HG03378 (cell line): ENCODE results near the gene GPBAR1.

Source experiments
- ATAC-seq: cut with Tn5 transposase; IDR thresholded peaks from one replicate; pipeline ENCODE4 v1.9.1; 2021; ENCODE audit warnings: mild to moderate bottlenecking, moderate library complexity; ENCODE audit not compliant: unreplicated experiment

The GPBAR1 gene, protein sequence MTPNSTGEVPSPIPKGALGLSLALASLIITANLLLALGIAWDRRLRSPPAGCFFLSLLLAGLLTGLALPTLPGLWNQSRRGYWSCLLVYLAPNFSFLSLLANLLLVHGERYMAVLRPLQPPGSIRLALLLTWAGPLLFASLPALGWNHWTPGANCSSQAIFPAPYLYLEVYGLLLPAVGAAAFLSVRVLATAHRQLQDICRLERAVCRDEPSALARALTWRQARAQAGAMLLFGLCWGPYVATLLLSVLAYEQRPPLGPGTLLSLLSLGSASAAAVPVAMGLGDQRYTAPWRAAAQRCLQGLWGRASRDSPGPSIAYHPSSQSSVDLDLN

DNA sequence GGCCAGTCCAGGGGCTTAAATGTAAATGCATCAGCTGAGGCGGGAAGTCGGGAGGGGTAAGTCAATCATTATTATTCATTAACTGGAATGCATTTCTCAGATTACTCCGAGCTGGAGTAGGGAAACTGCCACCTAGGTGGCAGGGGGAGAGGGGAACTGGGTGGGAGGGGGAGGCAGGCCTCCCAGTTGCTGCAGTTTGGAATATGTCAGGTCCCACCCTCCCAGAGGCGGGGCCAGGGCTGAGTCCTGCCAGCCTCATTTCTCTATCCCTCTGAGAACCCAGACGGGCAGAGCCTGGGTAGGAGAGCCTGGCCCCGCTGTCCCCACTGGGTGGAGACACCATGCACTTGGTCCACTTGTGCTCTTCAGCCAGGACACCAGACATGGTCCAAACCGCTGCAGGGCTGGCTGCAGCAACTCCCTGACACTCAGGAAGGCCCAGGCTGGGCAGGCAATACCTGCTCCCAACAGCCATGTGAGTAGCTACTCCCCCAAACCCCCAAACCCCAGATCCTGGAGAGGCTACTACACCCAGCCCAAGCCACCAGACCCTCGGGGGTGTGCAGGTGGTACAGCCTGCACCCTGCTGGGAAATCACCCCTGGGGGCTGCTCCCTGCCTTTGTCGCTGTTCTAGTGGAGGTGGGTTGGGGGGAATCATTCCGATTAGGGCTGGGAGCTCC, at the start of gene GPBAR1:
Gene GPBAR1, plus strand, starts transcription at position 274 of the 681 bp plus-strand sequence. CDS start 1,710 bp downstream, outside the sequence.
- no peak for ATAC-seq

DNA sequence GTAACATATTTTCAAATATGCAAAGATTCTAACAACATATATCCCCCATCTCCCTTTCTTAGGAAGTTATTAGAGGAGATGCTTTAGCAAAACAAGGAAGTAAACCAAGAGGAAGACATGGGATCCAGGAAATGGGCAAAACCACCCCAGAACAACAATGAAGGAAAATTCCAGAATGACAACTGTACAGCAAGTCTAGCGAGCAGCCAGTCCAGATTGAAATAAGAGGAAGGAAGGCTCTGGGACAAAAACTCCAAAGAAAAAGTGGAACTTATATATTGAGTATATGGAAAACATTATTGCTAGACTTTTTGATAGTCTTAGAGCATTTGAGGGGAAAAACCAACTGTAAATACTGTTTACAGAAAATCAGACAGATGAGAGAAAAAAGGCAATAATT, 46.7 kb upstream of the GPBAR1 start:
- ATAC-seq, result no peak

DNA sequence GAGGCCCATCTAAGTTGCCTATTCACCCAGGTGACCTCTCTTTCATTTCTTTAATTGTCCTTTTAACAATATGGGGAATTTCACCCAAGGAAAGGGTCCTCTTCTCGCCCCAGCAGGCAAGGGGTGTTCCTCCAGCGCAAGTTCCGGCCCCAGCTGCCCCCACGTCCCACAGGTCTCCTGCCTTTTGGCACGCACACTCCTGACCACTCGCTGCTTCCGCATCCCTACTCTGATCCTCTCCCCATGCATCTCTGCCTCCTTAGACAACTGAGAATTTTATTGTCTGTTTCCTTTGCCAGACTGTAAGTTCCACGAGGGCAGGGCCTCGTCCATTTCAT, 44.5 kb upstream of the GPBAR1 start:
- ATAC-seq, result no peak

DNA sequence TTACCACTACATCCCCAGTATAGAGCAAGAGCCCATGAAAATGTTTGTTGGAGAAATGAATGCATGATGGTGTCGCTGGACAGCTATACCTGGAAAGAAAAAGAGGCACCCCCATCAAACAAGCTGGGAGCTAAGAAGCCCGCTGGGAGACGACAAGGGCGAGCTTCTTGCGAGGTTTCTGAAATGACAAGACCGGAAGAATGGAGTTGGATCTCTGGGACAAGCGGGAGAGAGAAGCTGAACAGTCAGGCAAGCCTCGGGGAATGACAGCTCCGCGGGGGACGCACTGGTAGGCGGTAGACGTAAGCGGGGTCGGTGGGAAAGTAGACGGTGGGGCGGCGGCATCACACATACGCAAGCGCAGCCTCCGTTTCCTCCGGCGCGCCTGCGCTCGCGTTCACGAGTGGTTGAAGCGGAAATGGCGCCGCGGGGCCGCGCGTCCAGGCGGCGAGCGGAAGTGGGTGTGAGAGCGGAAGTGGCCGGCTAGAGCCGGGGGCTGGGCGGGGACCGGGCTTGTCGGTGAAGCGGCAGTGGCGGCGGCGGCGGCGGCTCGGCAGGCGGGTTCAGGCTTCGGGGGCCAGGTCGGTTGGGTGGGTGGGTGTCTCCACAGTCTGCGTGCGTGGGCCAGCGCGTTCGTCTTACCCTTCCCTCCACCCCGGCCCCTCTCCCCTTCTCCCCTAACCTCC, 44.0 kb upstream of the GPBAR1 start, which contains the start of gene ARPC2:
Gene ARPC2, plus strand, starts transcription at position 516 of the 686 bp plus-strand sequence. CDS start 282 bp downstream, outside the sequence.
- peak; percentile 59 for ATAC-seq

DNA sequence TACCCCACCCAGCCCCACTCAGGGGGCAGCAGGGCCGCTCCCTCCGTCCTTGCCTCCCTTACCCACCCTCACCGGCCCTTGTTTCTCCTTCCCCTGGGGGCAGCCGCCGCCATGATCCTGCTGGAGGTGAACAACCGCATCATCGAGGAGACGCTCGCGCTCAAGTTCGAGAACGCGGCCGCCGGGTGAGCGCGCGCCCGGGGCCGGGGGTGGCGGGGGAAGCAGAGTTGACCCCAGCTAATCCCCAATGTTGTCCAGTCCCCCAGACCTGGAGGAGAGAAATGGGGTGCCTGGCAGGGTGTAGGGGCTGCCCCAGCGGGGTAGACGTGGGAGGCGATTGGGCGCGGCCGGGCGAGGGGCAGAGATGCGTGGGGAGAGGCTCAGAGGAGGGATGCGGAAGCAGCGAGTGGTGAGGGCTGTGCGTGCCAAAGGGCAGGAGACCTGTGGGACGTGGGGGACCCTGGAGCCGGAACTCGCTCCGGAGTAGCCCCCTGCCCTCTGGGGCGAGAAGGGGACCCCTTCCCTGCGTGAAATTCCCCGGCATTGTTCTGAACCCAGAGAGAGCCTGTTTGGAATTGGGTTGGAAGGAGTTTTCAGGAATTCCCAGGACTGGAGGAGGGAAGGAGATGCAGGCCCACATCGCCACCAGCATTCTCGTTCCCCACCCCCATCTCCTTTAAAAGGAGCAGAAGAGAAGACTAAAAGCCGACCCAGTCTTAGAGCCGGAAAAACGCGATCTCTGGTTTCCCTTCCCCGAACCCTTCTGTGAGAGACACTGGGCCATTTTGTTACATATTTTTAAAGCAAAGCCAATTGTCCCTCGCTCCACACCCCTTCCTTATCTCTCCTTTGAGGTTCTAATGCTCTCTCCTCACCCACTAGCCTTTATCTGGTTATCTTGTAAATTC, 43.2 kb upstream of the GPBAR1 start:
- no peak for ATAC-seq

DNA sequence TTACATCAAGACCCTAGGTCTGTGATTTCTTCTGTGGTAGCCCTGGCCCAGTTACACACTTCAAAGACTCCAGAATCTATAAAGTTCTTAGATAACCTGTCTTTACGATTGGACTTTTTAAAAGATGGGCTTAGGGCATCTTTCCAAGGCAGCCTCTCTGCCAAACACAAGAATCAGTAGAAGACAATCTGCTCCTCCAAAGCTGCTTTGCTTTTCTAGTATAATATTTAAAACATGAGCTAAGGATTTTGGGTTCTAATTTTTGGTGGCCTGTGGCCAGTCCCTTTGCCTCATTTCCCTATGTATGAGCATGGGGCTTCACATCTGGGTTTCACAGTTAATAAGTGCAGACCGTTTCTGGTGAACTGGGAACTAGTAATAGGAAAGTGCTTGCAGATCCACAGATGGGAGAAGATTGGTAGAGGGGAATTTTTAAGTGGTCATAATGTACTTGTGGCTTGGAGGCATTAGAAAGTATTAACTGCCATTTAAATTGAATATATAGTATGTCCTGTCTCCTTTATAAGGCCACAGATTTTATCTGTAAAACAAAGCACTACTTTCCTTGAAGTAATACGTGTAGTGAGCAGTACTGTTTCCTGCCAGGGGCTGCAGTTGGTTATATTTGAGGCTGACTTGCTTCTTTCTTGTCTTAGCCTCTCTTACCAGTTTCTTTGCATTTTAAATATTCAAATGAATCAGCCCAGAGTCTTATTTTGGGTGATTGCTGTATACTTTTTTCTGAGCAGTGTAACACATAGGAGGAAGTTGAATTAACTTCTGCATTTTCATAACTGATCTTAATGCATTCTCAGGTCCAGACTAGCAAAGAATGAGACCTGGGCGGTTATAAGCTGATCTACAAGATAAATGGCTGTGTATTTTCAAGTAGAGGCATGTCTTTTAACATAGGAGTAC, 42.3 kb upstream of the GPBAR1 start:
- ATAC-seq, result peak; percentile 46

DNA sequence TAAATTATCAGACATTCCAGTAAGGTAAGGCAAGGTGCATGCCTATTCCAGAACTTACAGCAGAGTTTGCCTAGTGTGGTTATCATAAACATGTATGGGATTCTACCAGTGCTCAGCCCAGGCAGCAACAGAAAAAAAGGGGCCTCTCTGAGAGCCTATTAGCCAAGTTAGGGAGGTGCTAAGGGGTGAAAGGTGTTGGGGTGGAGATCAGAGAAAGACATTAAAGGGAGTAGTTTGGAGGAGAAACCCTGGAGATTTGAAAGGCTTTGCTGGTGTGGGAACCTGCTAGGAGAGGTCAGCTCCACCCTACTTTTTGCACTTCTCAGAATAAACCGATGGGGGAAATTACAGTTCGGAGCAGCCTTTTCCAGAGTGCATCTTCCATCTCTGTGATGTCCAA, 40.9 kb upstream of the GPBAR1 start:
- no peak for ATAC-seq

DNA sequence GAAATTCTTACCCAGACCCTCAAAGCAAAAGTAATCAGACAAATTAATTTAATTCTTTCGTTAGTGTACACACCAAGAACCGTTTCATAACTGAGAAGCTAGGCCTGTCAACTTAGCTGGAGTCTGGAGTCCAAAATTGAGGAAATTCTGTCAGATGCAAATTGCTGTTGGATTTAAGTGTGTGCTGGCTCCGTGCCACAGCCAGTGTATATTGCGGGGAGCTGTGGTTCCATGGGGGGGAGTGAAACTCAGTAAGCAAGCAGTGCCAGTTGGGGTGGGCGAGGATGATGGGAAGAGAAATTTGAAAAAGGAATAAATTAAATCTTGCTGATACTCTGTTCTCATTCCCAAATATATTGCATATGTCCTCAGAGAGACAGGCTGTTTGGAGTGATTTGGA, 39.8 kb upstream of the GPBAR1 start:
- ATAC-seq, result no peak

DNA sequence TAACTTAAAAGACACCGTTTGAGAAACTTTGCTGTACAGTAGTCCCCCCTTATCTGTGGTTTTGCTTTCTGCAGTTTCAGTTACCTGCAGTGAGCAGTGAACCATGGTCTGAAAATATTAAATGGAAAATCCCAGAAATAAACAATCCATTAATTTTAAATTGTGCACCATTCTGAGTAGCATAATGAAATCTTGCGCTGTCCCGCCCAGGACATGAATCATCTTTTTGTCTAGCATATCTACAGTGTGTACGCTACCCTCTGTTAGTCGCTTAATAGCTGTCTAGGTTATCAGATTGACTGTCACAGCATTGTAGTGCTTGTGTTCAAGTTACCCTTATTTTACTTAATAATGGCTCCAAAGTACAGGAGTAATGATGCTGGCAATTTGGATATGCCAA, 37.8 kb upstream of the GPBAR1 start:
- ATAC-seq, result no peak

DNA sequence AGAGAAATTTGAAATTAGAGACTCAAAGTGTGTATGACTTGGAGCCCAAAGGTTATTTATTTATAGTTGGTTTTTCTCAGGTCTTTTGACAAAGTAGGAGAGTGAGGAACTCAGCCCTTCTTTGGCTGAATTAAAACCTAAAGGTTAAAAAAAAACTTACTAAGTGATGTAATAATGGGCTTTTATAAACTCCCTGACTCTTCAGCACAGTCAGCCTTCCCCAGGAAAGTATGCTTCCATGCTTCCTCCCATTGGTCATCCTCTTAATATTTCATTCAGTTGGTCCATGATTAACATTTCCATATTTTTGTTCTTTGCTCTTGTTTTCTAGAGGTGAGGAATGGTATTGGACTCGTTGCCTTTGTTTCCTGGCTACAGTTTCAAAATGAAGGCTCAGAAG, 36.6 kb upstream of the GPBAR1 start:
- ATAC-seq, result no peak

DNA sequence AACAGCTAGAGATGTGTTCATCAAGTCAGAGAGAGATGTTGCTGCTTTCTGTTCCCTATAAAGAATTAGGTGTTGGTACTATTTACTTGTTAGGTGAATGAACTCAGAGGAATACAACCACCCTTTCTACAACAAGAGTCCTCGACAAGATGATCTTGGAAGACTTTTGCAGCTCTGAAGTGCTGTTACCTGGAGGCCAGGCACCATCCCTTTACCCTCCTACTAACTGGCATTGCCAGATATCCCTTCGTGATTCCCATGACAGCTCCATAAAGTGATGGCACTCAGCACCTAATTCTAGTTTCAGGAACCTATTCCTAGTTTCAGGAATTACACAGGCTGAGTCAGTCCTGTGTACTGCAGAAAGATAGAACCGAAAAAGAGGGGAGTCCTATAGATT, 33.9 kb upstream of the GPBAR1 start:
- no peak for ATAC-seq

DNA sequence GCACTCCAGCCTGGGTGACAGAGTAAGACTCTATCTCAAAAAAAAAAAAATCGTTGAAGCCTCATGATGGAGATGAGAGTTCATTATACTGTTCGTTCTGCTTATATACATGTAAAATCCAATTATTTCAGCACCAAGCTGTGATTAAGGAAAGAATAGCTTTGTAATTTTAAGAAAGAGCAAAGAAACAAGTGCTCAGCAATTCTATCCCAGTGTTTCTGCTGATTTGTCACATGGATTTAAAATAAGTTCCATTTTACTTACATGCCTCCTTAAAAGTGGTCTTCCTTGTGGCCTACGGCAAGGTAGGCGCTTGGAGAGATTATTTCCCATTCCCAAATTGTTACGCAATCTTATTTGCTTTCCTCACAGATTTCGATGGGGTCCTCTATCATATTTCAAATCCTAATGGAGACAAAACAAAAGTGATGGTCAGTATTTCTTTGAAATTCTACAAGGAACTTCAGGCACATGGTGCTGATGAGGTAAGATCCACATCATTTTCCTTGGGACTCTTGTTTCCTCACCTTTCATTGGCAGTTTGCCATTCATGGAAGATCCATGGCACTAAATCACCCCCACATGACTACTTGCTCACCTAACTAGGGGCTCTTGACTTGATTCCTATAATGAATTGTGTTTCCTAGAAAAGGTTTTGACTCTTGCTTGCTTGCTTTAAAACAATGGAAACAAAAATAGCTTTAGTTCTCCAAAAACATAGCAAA, 32.3 kb upstream of the GPBAR1 start:
- ATAC-seq, result no peak

DNA sequence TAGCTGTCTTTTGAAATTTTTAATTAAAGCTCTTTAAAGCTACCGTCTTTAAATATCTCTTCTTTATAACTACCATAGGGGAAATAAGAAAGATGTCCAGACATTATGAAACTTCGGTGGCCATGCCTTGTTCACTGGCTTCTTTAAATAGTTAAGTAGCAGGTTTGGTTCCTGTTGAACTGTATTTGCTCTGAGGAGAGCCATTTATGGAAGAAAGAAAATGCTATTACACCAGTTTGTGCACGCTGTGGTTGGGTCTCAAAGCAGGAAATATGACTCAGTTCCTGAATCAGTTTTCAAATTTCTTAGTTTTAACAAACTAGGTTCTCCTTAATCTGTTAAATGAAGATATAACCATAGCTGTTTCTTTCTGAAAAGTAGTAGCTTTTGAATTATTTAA, 31.6 kb upstream of the GPBAR1 start:
- ATAC-seq, result peak; percentile 87

DNA sequence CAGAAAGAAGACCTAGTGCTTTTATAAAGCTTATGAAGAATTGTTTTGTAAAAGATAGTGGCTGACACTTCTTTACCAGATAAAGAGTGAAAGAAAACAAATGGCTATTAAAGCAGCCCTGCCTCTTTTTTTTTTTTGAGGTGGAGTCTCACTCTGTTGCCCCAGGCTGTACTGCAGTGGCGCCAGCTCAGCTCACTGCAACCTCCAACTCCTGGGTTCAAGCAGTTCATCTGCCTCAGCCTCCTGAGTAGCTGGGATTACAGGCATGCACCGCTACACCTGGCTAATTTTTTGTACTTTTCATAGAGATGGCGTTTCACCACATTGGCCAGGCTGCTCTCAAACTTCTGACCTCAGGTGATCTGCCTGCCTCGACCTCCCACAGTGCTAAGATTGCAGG, 31.0 kb upstream of the GPBAR1 start:
- no peak for ATAC-seq

DNA sequence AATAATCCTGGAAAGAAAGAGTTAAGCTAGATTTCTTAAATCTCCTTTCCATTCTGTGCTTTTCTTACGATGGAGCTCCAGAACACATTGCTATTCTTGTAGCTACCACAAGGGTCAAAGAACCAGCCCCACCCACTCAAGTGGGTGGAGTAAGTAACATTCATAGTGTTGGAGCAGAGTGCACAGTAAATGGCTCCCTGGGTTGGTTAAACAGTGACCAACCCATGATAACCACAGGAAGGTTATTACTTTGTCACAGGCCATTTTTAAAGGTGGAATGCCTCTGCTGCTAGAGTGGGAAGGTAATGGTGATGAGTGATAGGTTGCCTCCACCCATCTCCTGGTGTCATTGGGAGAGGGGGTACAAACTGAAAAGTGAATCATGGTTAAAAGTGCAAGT, 29.9 kb upstream of the GPBAR1 start:
- ATAC-seq, result peak; percentile 70

DNA sequence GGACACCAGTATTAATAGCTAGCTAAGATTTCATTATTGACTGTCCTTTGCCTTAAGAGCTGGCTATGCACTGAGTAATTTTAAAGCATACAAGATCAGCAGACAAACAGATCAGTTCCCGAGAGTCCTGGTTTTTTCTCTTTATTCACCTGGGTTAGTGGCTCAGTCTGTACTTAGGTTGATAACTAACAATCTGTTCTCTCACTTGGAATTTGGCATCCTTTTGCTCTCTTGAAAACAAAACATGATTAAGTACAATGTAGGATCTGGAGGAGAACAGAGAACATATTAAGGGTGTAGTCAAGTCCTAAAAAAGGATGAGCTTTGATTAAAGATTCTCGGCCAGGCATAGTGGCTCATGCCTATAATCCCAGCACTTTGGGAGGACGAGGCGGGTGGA, 27.3 kb upstream of the GPBAR1 start:
- no peak for ATAC-seq

DNA sequence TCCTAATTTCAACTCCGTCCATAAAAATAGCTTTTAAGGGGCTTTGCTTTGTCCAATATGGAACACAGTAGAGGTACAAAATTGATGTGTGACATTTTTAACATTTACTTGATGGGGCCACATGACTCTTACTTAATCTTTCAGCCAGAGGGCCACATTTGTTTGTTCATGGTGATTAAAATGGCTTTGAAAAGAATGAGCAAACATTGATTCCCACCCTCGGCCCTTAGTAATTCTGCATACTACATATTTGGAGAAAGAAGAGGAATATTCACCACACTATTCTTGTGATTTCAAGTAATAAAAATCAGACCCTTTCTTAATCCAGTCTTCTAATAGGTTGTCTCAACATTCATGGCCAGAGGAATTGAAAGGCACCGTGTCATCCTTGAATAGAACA, 26.3 kb upstream of the GPBAR1 start:
- ATAC-seq, result no peak

DNA sequence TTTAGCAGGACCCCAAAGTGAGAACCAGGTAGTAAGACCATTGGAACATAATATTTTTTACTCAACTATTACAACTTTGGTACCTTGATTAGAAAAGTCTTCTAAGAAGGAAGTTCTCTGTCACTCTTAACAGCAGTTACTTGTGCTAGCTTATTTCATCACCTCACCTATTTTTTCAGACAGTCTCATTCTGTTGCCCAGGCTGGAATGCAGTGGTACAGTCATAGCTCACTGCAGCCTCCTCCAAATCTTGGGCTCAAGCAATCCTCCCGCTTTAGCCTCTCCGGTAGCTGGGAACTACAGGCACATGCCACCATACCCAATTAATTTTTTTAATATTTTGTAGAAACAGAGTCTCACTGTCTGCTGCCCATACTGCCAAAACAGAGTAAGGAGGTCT, 25.8 kb upstream of the GPBAR1 start:
- no peak for ATAC-seq

DNA sequence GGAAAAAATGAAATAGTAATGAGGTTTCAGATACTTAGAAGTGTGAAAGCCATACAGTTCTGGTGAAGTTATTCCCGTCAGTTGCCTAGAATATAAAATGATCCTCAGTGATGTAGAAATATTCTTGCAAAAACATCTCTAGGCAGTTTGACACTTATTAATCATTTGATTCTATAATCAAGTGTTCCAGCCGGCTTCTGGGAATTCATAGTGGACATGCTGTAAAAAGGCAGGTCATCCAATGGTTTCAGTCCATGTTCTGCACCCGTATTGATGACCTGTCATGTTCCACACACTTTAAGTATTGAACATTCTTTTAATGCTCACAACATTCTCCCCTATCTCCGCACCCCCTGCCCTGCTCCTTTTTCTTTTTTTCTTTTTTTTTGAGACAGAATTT, 24.0 kb upstream of the GPBAR1 start:
- ATAC-seq, result no peak
